Ramos (cell line): Measurements from ENCODE around the gene MAN1A1.

ENCODE experiments used
- in situ Hi-C: fragments of 300-500 bp; cut with MboI; formaldehyde crosslinking; loops from one replicate; pipeline ENCODE4 v1.14.3; 2022; ENCODE audit warnings: low sequenced_read_pairs; ENCODE audit not compliant: unreplicated experiment

Gene MAN1A1

DNA sequence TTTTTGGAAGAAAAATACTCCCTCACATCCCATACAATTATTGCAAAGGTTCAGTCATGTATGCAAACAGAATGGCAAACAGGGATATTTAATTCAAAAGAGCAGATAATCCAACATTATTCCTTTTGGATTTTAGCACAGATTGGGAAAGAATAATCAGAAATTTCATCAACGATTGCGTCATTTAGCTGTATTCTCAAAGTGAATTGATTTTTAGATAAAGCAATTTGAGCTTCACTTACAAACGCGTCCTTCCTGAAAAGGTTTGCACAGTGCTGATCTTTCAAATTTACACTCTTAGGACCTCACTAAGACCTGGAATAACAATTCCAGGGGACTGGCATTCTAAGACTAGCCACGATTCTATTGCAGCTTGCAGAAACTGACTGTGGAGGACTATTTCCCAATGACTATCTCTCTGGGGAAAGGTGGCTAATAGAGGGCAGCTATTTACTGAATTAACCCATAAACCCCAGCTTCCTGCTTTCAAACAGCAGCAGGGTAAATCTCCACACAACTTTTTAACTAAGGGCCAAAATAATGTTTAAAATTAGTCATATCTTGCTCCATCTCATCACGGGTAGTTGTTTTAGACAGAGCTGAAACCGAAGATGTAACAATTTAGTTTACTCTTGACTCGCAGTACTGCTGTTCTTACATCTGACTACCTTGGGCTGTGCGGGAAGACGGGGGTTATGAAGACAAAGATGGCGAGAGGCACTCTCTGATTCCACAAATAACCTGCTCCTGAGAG, 139.9 kb downstream of the MAN1A1 start:
- in situ Hi-C loops = no loop called here

DNA sequence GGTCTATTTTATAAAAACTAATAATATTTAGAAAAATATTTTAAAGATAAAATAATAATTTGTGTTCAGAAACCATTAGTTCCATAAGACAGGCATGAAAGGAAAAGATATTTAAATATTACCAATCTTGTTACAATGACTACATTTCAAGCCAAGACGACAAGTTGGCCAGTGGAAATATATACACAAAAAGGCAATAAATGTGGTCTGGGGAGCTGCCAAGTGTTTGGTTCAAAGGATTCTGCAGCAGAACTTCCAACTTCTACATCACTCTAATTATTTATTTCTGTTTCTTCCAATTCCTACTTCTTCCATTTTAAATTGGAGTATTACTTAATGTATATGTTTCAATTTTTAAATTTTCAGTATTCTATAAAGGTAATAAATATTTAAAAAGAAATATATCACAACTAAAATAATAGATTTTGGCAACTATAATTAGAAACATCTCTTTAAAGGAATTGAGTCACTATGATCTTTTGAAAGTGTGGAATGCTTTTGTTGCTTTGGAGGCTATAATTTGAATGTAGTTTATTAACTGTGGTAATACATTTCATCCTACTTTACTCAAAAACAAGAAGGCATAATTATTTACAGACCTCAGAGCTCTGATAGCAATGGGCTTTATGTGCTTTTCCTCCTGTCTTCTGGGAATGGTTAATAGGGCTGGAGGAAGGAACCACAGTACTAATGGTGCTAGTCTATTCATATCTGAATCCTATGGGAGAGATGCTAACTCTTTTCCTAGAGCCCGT, 141.4 kb downstream of the MAN1A1 start:
- in situ Hi-C loops = no loop called here

DNA sequence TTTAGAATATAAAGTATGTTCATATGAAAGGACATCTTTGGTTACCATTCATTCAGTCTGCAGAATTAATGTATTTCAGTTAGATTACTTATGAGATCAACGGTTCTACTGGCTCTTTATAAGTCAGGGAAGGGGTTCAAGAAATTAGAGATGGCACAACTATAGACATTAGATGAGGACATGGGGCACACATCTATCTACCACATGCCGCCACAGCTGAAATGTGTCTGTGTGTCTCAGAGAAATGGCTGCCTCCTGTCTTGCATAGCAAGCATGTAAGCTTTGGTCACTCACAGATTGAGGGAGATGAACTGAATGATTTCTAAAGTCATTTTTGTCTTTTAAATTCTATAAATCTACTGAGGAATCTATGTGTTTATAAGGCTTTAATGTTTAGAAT, 142.2 kb downstream of the MAN1A1 start:
- in situ Hi-C loops = no loop called here

DNA sequence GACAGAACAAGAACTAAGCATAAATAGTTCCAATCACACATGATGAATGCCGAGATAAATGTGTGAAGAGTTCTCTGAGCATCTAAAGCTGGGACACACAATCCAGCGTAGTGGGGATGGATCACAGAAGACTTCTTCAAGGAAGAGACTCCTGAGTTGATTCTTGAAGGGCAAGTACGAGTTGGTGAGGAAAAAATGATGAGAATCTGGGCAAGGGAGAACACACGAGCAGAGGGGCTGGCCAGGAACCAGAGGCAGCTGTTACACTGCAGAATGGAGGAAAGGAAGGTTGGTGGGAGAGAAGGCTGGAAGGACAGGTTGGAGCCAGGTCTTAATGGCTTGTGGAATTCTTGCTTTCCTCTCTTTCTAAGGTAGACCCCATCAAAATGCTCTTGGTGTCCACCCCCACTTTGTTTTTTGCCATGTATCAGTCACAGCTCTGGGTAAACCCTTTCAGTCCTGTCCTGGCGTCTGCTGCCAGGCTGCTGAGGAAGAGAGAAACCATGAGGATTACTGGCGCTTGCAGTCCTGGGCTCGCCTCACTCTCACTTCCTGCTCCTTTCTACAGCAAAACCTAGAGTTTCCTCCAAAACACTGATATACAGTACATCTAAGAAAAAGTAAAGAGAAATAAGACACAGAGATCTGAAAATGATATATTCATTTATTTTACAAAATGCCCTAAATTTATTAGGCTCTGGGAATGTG, 143.5 kb downstream of the MAN1A1 start:
- in situ Hi-C loops = no loop called here

DNA sequence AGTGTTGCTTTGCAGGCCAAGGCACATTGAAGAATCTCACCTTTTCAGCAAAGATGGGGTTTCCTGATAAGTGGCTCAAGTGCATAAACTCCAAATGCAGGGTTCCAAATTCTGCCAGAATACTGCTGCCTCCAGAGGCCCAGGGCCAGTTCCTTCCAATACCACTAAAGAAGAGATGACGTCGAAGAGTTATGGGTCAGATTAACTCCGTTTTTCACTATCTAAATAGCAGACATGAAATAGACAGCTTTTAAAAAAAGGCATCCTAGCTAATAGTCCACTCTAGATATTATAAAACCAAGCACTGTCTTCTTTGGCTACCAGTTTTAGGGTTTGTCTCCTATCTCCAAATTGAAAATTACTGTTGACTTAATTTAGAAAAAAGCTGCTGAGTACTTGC, 144.8 kb downstream of the MAN1A1 start:
- in situ Hi-C loops = no loop called here

DNA sequence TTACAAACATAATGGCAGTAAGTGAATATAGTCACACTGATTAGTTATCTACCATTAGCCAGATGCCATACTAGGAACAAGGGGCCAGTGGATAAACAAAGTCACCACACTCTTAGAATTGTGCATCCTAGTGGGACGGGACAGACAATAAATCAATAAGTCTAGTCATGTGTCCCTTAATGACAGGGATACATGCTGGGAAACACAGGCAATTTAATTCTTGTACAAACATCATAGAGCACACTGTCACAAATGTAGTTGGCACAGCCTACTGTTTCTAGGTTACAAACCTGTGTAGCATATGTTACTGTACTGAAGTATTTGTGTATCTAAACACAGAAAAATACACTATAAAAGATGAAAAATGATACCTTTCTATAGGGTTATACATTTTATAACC, 148.1 kb downstream of the MAN1A1 start:
- in situ Hi-C loops = no loop called here

DNA sequence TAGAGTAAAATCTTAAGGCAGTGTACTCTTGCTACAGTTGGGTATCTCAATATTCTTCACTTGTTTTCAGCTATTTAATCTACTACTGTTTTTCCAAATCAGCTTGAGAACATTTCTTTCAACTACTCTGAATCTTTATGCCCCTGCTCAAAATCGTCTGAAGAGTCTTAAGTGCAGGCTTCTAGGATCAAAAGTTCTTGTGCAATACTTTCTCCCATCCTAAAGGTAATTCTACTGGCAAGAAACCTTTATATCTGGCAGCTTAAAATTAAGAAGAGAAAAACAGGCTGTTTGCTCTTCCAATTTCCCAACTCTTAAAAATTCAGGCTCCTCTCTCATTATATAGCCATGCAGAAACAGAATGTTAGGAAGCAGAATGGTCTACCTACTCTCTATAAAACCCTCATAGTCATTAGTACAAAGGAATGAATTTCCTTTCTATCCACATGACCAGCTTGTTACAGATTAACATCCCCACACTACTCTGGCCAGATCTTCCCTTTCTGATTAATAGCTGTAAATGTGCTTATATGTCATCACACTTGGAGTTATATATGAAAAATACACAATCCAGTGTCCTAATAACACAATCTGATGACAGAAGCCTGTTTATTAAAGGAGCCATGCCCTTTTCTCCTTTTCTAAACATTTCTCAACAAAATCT, 148.9 kb downstream of the MAN1A1 start:
- in situ Hi-C loops = no loop called here

DNA sequence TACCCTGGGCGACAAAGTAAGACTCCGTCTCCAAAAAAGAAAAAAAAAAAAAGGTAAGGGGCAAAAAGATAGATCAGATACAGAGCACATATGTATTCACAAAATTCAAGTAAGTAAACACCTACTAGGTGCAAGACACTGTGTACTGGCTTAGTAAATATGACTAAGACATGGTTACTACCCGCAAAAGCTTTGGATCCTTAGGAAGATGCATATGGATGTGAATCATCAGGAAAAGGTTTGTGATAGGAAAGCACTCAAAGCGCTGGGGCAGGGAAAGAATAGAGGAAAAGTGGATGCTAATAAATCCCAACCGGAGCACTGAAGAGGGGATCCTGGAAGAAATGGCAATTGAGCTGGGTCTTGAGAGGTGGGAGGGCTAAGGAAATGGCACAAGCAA, 152.3 kb downstream of the MAN1A1 start:
- in situ Hi-C loops = no loop called here

DNA sequence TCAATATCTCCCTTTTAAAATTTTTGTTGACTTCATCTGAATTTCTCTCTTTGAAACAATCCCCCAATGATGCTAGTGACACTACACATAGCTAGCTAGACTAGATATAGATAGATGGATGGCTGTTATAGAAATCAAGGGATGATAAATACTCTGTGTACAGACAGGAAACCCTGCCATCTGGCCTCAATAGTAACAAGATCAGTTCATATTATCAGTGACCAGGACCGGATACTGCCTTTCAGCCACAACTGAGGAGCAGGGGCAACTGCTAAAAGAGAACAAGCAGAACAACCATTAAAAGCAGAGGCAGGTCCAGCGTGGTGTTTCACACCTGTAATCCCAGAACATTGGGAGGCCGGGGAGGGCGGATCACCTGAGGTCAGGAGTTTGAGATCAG, 152.8 kb downstream of the MAN1A1 start:
- in situ Hi-C loops = no loop called here

DNA sequence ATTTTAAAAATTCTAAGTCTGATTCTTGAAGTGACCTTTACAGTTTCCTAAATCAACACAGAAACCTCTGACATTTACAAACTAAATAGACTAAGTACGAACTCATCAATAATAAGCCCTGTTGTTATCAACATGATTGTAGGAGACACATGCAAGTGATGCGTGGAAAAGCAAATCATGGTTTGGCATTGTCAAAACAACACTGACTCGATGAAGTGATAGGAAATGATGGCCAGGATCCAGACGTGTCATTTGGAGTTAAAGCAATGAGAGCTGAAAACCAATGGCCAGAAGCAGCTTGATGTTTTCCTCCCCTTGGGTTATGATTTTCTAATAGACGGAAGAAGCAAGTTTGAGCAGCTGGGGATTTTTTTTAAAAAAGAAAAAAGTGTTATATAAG, 153.7 kb downstream of the MAN1A1 start:
- in situ Hi-C loops = no loop called here

DNA sequence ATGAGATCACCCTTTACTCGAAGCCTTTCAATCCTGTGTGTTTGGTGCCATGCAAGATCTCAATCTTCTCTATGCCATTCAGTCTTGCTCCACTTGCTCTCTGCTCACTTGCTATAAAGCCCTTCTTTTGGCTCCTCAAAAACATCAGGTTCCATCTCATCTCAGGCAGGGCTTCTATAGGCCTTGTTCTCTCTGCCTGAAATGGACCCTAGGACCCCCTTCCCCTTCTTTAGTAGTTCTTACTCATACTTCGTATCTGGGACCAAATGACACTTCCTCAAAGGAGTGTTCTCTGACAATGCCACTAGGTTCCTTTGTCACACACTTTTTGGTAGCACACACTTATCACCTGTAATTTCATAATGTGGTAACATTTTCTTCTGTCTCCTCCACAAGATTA, 154.4 kb downstream of the MAN1A1 start:
- in situ Hi-C loops = no loop called here

DNA sequence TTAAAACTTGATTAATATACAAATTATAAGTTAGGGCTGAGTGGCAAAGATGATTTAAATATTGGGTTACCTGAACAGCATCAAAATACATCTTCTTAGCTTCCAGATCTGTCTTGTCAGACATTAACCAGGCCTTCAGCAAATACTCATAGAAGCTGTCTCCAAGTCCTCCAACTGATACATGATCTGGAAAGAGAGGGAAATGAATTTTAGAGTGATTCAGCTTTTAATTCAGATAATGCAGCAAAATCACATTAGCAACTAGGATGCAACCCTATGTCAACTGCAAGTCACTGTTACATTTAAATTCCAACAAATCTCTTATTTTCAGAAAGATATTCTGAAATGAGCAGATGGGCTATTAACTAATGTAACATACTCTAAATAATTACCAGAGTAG, 155.9 kb downstream of the MAN1A1 start:
- in situ Hi-C loops = no loop called here

DNA sequence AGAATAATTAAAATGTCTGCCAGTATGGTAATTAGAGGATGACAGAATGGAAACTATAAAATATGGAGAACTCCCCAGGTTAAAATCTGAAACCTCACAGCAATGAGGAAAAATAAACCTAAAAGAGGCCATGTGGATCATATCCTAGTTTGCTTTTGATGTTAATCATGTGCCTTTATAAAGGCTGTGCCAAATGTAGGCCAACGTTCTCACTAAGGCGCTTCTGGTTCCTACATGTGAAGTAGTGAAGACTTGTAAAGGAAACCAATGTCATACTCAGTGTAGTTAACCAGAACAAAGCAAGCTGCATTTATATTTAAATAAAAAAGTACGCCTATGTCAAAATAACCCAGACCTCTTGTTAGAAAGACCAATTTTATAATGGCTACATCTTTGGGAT, 157.4 kb downstream of the MAN1A1 start:
- in situ Hi-C loops = no loop called here

DNA sequence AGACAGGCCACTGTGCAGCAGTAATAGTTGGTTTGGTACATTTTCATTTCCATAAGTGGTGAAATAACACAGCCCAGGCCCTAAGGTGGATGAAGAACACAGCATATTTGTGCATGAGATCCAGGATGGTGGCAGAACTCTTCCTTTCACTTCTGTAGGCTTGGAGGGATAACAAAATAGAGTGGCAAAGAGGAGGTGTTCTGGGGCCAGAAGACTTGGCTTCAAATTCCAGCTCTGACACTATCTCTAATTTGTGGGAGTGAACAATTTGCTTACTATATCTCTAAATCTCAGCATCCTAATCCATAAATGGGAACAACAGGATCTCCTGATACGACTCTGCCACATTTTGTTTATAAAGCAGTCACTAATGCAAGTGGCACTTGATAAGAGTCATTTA, 159.4 kb downstream of the MAN1A1 start:
- in situ Hi-C loops = no loop called here

DNA sequence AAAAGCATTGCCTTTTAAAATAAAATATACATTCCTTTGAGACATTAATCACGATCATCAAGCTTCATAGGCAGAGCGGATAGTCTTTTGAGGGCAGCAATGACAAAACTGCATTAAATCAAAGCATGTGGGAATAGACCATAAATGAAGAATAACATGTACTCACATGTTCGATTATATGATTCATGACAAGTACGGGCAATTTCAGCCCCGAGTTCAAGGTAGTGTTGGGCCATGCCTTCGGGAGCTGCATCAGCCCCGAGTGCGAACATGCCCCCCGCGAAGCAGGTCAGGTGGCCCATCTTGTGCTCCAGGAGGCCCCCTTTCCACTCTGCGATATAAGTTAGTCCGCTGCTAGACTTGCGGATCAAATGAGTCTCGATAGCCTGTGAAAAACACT, 160.1 kb downstream of the MAN1A1 start:
- in situ Hi-C loops = no loop called here

DNA sequence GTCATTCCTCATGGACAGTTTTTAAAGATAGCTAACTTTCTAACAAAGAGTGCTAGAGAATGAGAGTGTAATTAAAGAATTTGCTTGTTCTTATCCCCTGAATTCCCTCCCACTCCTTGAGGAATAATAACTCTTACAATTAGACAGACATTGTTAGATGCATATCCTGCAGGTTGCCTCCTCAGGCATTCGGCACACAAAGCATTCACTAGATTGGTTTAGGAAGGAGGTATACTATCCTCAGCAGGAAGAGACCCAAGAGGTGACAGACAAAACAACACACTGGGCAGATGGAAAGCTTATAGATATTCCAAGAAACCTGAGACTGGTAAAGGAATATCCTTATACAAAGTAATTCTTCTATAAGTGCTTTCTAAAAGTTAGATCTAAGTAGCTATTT, 162.0 kb downstream of the MAN1A1 start:
- in situ Hi-C loops = no loop called here

DNA sequence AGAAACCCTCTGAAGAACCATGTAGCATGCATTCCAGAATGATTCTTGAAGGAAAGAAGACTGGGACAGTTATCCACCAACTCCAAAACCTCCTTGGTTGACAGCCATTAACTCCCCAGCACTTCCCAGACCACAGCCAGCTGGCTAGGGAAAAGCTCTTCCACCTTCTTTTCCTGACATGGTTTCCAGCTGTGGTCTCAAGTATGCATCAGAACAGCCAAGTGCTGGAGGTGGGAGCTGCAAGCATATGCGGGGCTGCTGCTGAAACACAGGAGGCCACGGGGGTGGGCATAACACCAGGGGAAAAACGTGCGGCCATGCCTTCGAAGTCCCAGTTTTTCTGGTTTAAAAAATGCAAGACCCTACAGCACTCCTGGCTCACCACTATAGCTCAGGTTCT, 163.1 kb downstream of the MAN1A1 start:
- in situ Hi-C loops = no loop called here

DNA sequence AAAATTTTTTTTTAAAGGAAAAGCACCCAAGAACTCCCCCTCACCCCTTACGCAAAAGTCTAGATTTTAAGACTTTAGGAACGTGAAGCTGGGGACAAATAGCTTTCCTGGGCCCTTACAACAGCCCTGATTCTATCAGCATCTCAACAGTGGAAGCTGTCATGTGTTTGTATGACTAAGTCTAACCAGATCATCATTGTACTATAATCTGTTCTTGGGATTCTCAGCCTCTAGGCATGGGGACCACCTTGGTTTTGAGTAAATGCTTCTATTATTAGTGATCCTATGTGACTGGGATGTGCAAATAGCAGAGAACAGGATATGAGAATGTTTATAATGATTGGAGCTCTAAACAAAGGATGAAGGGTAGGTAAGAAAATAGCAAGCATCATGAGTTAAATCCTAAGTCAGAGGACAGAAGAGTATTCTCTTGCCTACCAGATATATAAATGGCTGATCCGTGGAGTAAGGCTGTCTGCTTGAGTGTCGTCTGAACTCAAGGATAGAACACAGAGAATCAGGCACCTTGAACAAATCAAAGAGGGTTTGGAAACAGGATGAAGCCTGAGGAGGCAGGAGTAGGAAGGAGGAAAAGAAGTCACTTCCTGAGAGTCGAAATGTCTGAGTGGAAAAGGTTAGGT, 165.4 kb downstream of the MAN1A1 start:
- in situ Hi-C loops = no loop called here

DNA sequence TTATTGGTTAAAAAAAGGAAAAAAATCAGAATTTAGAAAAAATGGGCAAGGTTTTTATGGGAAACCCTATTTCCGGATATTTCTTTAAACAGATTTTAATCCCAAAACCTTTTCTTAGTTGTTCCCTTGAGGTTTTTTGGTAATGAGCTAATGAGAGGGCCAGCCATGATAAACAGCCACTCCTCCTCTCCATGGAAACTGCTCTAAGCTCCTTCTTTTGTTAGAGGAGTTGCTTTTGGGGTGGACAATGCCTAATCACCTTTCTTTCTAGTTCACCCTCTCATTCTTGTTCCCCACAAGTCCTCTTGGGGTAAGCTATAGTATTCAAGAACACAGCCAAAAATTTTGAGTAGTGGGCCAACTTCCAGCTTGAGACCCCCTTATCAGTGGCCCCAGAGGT, 166.1 kb downstream of the MAN1A1 start:
- in situ Hi-C loops = no loop called here

DNA sequence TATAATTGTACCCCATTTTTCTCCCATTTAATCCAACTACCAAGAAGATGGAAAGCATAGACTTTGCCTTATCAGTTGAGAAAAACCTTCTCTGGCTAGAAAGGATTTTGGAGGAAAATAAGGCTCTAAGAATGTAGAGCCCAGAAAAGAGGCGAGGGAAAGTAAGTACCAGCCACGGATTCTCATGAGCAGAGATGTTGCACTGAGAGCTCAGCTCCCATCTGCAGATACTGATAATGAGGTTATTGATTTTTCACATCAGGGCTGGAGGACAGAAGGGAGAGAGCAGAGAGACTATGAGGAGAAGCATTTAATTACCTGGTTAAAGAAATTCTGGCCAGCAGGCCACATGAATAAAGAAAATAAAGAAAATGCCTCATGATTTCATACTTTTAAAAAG, 166.7 kb downstream of the MAN1A1 start:
- in situ Hi-C loops = no loop called here
